NB4 (cell line): ENCODE measurements around the gene NFATC1.

ENCODE experiments used
- CTCF ChIP-seq: IDR thresholded peaks from one replicate; pipeline ENCODE4 v1.5.1; 2012; ENCODE audit warnings: low read depth, low read length
- MAX ChIP-seq: IDR thresholded peaks from 2 replicates; pipeline ENCODE4 v1.6.1; 2011; ENCODE audit warnings: low read depth, low read length
- MYC ChIP-seq: IDR thresholded peaks from 2 replicates; pipeline ENCODE4 v1.6.1; 2011; ENCODE audit warnings: low read depth, low read length
- POLR2A ChIP-seq: IDR thresholded peaks from 2 replicates; pipeline ENCODE4 v1.6.1; 2011; ENCODE audit warnings: mild to moderate bottlenecking; ENCODE audit not compliant: insufficient read length; ENCODE audit errors: extremely low read depth

- no peak for TF ChIP-seq CTCF
- no peak for TF ChIP-seq POLR2A
- no peak for TF ChIP-seq MYC
- TF ChIP-seq MAX = no peak
Observed at GRCh38 chr18:79527656-79528315, 132.1 kb downstream of the NFATC1 start.
